Astrocyte of the cerebellum (primary cell): ENCODE measurements around the gene GJA1.
"Not testable (repeated sequence)": the region's sequence is repeated elsewhere in the genome, so short reads cannot be mapped to it uniquely, and the experiment has no call there.

Experiments used
- DNase-seq: peaks from one replicate; pipeline ENCODE4 v3.0.0-alpha.2; 2011; ENCODE audit warnings: low read depth
- H3K4me3 ChIP-seq: 2 replicates; pipeline ENCODE4 v1.5.1; 2011; ENCODE audit warnings: mild to moderate bottlenecking, low read depth, low read length, moderate library complexity
- in situ Hi-C: cut with HindIII; loops from 2 replicates; pipeline ENCODE4 v1.10.0; 2017; ENCODE audit warnings: low sequenced_read_pairs
- TF ChIP-seq, protein P1 (sequence below): IDR thresholded peaks from 2 replicates; pipeline ENCODE4 v1.5.1; 2012; ENCODE audit warnings: low read length, low read depth, moderate library complexity, mild to moderate bottlenecking; ENCODE audit errors: missing control alignments

GJA1 gene

DNA sequence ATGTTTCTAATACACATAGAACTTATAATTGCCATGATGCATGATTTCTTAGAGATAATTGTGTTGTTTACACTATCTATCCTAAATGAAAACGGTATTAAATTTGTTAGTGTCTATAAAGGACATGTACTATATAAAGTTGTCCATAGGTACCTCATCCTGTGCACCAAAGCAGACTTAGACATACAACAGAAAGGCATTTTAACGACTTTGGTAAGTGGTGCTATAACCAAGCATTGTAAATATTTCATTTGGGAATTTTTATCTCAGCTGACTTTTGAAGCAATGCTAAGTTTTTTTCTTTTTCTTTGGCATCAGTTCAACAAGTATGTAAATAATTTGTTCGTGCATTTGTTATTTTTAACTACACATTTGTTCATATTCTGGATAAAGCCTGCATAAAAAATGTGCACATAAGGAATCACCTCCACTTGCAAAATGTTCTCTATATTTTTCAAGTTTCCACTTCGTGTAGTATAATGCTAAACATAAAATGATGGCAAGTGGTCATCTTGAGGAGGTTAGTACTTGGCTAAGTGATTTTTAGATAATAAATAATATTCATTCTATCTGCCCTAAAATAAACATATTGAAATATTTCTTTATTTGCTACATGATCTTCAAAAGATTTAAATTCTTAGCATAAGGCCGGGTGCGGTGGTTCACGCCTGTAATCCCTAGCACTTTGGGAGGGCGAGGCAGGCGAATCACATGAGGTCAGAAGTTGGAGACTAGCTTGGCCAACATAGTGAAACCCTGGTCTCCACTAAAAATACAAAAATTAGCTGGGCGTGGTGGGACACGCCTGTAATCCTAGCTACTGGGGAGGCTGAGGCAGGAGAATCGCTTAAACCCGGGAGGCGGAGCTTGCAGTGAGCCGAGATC is 6.3 kb upstream of the GJA1 start:
- no peak overlapping the region for H3K4me3 ChIP-seq
- no peak for DNase-seq
- TF ChIP-seq, protein P1, sequence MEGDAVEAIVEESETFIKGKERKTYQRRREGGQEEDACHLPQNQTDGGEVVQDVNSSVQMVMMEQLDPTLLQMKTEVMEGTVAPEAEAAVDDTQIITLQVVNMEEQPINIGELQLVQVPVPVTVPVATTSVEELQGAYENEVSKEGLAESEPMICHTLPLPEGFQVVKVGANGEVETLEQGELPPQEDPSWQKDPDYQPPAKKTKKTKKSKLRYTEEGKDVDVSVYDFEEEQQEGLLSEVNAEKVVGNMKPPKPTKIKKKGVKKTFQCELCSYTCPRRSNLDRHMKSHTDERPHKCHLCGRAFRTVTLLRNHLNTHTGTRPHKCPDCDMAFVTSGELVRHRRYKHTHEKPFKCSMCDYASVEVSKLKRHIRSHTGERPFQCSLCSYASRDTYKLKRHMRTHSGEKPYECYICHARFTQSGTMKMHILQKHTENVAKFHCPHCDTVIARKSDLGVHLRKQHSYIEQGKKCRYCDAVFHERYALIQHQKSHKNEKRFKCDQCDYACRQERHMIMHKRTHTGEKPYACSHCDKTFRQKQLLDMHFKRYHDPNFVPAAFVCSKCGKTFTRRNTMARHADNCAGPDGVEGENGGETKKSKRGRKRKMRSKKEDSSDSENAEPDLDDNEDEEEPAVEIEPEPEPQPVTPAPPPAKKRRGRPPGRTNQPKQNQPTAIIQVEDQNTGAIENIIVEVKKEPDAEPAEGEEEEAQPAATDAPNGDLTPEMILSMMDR, result no peak
- in situ Hi-C loops, result no loop called here

- TF ChIP-seq, protein P1, result peak; percentile 49
- in situ Hi-C loops, result loop anchor here (5.0 kb wide), 2 partner anchors 602 to 757 kb away; no protein-coding TSS in a partner anchor
- H3K4me3 ChIP-seq, result no peak overlapping the region
- no peak for DNase-seq
These were observed 4.7 kb upstream of the GJA1 start for GRCh38 chr6:121430514-121431460.

GRCh38 chr6:121431776-121432175 is 3.7 kb upstream of the GJA1 start:
- in situ Hi-C loops, result loop anchor here (5.0 kb wide), 2 partner anchors 601 to 756 kb away; no protein-coding TSS in a partner anchor
- not testable (repeated sequence) for H3K4me3 ChIP-seq, DNase-seq

- in situ Hi-C loops, result loop anchor here (5.0 kb wide), 2 partner anchors 598 to 753 kb away; no protein-coding TSS in a partner anchor
- H3K4me3 ChIP-seq, result no peak overlapping the region
- TF ChIP-seq, protein P1, result no peak
- DNase-seq, result no peak
These were observed 1.2 kb upstream of the GJA1 start for GRCh38 chr6:121434037-121434770.

GRCh38 chr6:121436274-121436857 is 920 bp downstream of the GJA1 start:
- in situ Hi-C loops, result loop anchor here (5.0 kb wide), 1 partner anchor 251 kb away; no protein-coding TSS in a partner anchor
- DNase-seq, result no peak
- peak overlapping the region; percentile 66 for H3K4me3 ChIP-seq
- TF ChIP-seq, protein P1, result no peak

DNA sequence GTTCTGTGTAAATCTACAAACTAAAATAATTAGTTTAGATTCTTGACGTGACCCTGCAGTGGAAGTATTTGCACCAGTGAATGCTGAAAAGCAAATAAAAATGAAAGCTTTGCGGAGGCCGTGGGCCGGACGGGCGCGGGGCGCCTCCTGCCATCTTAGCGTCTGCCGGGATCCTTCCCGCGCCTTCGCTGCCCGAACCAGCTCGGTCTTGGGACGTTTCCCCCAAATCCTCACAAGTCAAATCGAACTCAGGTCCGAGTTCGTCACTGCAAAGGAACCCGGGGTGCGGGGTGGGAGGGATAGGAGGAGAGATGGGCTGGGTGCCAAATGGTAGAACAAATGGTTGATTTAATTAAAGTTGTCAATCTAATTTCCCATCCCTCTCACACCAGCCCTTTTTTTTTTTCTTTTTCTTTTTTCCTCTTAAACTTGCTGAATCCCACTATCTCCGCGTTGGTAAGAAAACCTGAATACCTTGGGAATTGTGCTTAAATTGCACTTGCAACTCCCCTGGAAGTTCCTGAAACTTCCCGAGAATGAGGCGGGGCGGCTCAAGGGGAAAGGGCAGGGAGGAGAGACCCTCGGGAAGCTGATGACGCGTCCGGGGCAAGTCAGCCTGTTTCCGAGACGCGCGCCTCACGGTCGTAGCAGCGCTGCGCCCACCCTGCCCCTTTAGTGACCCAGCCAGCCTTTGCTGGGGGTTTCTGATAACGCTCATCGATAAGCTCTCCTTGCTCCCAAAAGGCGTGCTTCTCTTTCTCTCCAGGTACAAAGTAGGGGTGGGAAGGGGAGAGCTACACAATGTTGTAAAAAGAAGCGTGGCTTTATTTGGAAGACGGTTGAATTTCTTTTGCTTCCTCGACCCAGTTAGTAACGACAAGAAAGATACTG is 1.8 kb downstream of the GJA1 start:
- TF ChIP-seq, protein P1, result no peak
- DNase-seq, result no peak
- in situ Hi-C loops, result loop anchor here (5.0 kb wide), 1 partner anchor 250 kb away; no protein-coding TSS in a partner anchor
- peak overlapping the region; percentile 66 for H3K4me3 ChIP-seq
